Measurements from ENCODE around the gene PIGU. TPM values are rescaled to one million over a fixed set of nuclear protein-coding genes. Genes with fewer than 3 reads are reported as not detected.

The PIGU gene
- total and polyA plus RNA-seq, 2 of the 13 experiments (the other 11 are each of a cell fraction or from before 2014, with no cell fraction given): 45.5 to 231 TPM

DNA sequence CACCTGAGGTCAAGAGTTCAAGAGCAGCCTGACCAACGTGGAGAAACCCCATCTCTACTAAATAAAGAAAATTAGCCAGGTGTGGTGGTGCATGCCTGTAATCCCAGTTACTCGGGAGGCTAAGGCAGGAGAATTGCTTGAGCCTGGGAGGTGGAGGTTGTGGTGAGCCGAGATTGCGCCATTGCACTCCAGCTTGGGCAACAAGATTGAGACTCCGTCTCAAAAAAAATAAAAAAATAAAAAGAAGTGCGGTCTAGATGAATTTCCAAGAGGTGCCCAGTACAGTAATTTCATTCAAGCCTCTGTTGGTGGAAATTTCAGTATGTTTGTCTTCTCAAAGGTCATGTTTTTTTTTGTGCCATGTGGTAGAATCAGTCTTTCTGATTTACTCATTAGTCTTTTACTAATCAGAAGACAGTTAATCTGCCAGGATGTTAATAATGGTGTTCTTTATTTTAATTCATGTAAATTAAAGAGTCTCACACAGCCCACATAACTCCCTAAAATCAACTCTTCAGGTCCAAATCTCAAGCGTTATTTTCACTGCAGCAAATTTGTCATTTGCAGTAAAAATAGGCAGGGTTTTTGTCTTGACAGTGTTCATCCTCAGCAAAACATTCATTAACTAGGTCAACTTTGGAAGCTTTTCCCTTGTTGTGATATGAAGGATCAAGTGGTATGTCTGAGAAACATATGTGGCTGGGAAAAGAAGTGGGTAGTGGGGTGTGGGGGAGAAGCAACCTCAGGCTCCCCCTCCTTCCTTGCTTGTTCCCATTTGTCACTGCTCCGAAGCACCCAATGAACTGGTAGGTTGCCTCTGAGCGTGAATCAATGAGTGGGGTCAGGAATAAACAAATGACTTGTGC lies 40.6 kb upstream of the PIGU start (continued):
- TF ChIP-seq DZIP1 (CRISPR knock-in tag; IDR thresholded peaks at IDR 0.05) (no peak), CENPX (CRISPR knock-in tag; IDR thresholded peaks at IDR 0.05) (no peak), NR1H2 (CRISPR knock-in tag; IDR thresholded peaks at IDR 0.05; ENCODE audit: borderline replicate concordance, low read depth) (no peak), SMARCE1 (IDR thresholded peaks at IDR 0.05; ENCODE audit: borderline replicate concordance) (no peak), POLR2AphosphoS5 (IDR thresholded peaks at IDR 0.05; ENCODE audit: low read depth, low read length) (no peak), JUNB (CRISPR knock-in tag; IDR thresholded peaks at IDR 0.05; ENCODE audit: borderline replicate concordance) (no peak), ZNF446 (CRISPR knock-in tag; IDR thresholded peaks at IDR 0.05) (no peak), MBD4 (IDR thresholded peaks at IDR 0.05; ENCODE audit: borderline replicate concordance, low read length) (peak; percentile 64; the same call in 1 of the 2 replicates), ZMYM4 (CRISPR knock-in tag; IDR thresholded peaks at IDR 0.05) (peak; percentile 51), GATAD2A (CRISPR knock-in tag; IDR thresholded peaks at IDR 0.05) (peak; percentile 89), MYC (CRISPR knock-in tag; IDR thresholded peaks at IDR 0.05; ENCODE audit: borderline replicate concordance) (no peak; the same call in 1 of the 2 replicates), ETV6 (CRISPR knock-in tag; conservative IDR thresholded peaks at IDR 0.05) (no peak), ZNF510 (CRISPR knock-in tag; IDR thresholded peaks at IDR 0.05; ENCODE audit: low read depth) (no peak; the same call in 1 of the 2 replicates), ZNF430 (CRISPR knock-in tag; IDR thresholded peaks at IDR 0.05) (no peak), ATF7 (IDR thresholded peaks at IDR 0.05) (no peak), ATF7 (CRISPR knock-in tag; IDR thresholded peaks at IDR 0.05) (no peak), ZNF816 (CRISPR knock-in tag; IDR thresholded peaks at IDR 0.05; ENCODE audit: borderline replicate concordance) (no peak)
- TF ChIP-seq, protein P1, sequence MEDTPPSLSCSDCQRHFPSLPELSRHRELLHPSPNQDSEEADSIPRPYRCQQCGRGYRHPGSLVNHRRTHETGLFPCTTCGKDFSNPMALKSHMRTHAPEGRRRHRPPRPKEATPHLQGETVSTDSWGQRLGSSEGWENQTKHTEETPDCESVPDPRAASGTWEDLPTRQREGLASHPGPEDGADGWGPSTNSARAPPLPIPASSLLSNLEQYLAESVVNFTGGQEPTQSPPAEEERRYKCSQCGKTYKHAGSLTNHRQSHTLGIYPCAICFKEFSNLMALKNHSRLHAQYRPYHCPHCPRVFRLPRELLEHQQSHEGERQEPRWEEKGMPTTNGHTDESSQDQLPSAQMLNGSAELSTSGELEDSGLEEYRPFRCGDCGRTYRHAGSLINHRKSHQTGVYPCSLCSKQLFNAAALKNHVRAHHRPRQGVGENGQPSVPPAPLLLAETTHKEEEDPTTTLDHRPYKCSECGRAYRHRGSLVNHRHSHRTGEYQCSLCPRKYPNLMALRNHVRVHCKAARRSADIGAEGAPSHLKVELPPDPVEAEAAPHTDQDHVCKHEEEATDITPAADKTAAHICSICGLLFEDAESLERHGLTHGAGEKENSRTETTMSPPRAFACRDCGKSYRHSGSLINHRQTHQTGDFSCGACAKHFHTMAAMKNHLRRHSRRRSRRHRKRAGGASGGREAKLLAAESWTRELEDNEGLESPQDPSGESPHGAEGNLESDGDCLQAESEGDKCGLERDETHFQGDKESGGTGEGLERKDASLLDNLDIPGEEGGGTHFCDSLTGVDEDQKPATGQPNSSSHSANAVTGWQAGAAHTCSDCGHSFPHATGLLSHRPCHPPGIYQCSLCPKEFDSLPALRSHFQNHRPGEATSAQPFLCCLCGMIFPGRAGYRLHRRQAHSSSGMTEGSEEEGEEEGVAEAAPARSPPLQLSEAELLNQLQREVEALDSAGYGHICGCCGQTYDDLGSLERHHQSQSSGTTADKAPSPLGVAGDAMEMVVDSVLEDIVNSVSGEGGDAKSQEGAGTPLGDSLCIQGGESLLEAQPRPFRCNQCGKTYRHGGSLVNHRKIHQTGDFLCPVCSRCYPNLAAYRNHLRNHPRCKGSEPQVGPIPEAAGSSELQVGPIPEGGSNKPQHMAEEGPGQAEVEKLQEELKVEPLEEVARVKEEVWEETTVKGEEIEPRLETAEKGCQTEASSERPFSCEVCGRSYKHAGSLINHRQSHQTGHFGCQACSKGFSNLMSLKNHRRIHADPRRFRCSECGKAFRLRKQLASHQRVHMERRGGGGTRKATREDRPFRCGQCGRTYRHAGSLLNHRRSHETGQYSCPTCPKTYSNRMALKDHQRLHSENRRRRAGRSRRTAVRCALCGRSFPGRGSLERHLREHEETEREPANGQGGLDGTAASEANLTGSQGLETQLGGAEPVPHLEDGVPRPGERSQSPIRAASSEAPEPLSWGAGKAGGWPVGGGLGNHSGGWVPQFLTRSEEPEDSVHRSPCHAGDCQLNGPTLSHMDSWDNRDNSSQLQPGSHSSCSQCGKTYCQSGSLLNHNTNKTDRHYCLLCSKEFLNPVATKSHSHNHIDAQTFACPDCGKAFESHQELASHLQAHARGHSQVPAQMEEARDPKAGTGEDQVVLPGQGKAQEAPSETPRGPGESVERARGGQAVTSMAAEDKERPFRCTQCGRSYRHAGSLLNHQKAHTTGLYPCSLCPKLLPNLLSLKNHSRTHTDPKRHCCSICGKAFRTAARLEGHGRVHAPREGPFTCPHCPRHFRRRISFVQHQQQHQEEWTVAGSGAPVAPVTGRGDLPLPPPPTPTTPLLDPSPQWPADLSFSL (CRISPR knock-in tag; IDR thresholded peaks at IDR 0.05): no peak
- TF ChIP-seq, protein P2, sequence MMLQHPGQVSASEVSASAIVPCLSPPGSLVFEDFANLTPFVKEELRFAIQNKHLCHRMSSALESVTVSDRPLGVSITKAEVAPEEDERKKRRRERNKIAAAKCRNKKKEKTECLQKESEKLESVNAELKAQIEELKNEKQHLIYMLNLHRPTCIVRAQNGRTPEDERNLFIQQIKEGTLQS (CRISPR knock-in tag; IDR thresholded peaks at IDR 0.05): no peak
- TF ChIP-seq, protein P3, sequence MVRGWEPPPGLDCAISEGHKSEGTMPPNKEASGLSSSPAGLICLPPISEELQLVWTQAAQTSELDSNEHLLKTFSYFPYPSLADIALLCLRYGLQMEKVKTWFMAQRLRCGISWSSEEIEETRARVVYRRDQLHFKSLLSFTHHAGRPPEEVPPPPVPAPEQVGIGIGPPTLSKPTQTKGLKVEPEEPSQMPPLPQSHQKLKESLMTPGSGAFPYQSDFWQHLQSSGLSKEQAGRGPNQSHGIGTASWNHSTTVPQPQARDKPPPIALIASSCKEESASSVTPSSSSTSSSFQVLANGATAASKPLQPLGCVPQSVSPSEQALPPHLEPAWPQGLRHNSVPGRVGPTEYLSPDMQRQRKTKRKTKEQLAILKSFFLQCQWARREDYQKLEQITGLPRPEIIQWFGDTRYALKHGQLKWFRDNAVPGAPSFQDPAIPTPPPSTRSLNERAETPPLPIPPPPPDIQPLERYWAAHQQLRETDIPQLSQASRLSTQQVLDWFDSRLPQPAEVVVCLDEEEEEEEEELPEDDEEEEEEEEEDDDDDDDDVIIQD (CRISPR knock-in tag; IDR thresholded peaks at IDR 0.05; ENCODE audit: low read depth): no peak; the same call in 1 of the 2 replicates
